ENCODE data around the gene GALNS.

DNA sequence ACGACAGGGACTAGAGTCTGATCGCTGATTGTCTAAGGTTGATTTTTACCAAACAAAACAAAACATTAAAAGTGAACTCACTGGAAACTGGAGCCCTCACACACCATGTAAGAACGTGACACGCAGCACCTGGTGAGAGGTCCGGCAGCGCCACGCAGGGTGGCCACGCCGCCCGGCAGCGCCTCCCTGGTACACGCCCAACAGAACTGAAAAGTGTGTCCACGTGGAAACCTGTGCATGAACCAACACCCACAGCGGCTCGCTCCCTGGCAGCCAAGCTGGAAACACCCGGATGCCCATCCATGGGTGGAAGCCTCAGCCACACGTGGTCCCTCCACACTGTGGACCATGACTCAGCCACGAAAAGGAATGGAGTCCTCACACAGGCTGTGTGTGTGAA is 9.1 kb downstream of the GALNS start:
- TF ChIP-seq, protein P1, sequence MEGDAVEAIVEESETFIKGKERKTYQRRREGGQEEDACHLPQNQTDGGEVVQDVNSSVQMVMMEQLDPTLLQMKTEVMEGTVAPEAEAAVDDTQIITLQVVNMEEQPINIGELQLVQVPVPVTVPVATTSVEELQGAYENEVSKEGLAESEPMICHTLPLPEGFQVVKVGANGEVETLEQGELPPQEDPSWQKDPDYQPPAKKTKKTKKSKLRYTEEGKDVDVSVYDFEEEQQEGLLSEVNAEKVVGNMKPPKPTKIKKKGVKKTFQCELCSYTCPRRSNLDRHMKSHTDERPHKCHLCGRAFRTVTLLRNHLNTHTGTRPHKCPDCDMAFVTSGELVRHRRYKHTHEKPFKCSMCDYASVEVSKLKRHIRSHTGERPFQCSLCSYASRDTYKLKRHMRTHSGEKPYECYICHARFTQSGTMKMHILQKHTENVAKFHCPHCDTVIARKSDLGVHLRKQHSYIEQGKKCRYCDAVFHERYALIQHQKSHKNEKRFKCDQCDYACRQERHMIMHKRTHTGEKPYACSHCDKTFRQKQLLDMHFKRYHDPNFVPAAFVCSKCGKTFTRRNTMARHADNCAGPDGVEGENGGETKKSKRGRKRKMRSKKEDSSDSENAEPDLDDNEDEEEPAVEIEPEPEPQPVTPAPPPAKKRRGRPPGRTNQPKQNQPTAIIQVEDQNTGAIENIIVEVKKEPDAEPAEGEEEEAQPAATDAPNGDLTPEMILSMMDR (IDR thresholded peaks at IDR 0.05): no peak
- TF ChIP-seq POLR2A (IDR thresholded peaks at IDR 0.05): no peak

All from heart left ventricle (tissue), 13 donors.